Psoas muscle (tissue), 8 donors: ENCODE results near the gene UQCRC1. TPM values are rescaled to one million over a fixed set of nuclear protein-coding genes. Genes with fewer than 3 reads are reported as not detected.

Experiments used
- ATAC-seq, 4 donors: fragments of 200-7000 bp; cut with Tn5 transposase; one replicate each; pipeline ENCODE4 v1.9.1; 2020; ENCODE audit warnings: moderate library complexity in 3 of 4, mild to moderate bottlenecking in 2 of 4
- DNase-seq, 2 donors: peaks; one replicate each; pipeline ENCODE4 v3.0.0-alpha.2; 2020
- H3K27ac ChIP-seq: fragments of 200-600 bp; one replicate; pipeline ENCODE4 v1.8.0; 2022
- H3K27me3 ChIP-seq, 3 donors: fragments of 200-600 bp in 1 of 3; one replicate each; pipeline versions ENCODE4 v1.6.1 to v1.8.0; 2013 to 2022; ENCODE audit warnings: low read length in 2 of 3, mild to moderate bottlenecking in 2 of 3, moderate library complexity in 1 of 3; ENCODE audit not compliant: insufficient read depth in 3 of 3
- H3K36me3 ChIP-seq, 2 donors: fragments of 200-600 bp in 1 of 2; one replicate each; pipeline versions ENCODE4 v1.6.1 to v1.8.0; 2013 to 2022; ENCODE audit warnings: low read depth in 1 of 2, mild to moderate bottlenecking in 1 of 2, moderate library complexity in 1 of 2; ENCODE audit not compliant: insufficient read depth in 1 of 2
- H3K4me1 ChIP-seq: fragments of 200-600 bp; one replicate; pipeline ENCODE4 v1.8.0; 2022
- H3K4me3 ChIP-seq: fragments of 200-600 bp; one replicate; pipeline ENCODE4 v1.8.0; 2022; ENCODE audit warnings: mild to moderate bottlenecking
- H3K9me3 ChIP-seq: fragments of 200-600 bp; one replicate; pipeline ENCODE4 v1.8.0; 2022
- CTCF ChIP-seq: fragments of 200-600 bp; IDR thresholded peaks from one replicate; pipeline ENCODE4 v1.8.0; 2022; ENCODE audit warnings: antibody characterized with exemption
- WGBS, 3 donors: extraction: QIAGEN DNeasy Blood & Tissue Kit; methylation state at CpG; one replicate each; pipeline versions ENCODE4 v1.1.6 to v1.1.7; 2013; 5-methylcytosine and 5-hydroxymethylcytosine counted together
- intact Hi-C, 2 donors: fragments of 100-400 bp; cut with DNase I; formaldehyde crosslinking; loops; one replicate each; pipeline versions ENCODE4 v1.11.0 to v1.14.2; 2022
- polyA plus RNA-seq, 3 donors: library from polyadenylated mRNA; stranded (reverse); fragments of 200-250 nt; gene quantifications; one replicate each; pipeline ENCODE4 v1.2.3, GENCODE V29; 2013
- total RNA-seq, 4 donors: library from RNA; stranded (reverse); fragmentation: NEBNext Ultra II Directional in 2 of 4; extraction: Animal tissue kit (Norgen Biotek cat#: 25700) in 2 of 4; gene quantifications; one replicate each; pipeline versions ENCODE4 v1.2.1 to v1.2.4, GENCODE V29; 2021 to 2023
- donor health status: healthy with polysubstance abuse.
- donor health status: DM: no; HTN: no; CAD: no; lungs with moderate emphysema.
- donor health status: Bipolar disorder and iron deficiency.
- donor health status: healthy.
- donor health status: DM: yes; HTN: yes; CAD: no.
- donor health status: DM: no; HTN: no; CAD: no.
- donor health status: DM: no; HTN: no; CAD: no.
- donor health status: DM: yes; HTN: yes; CAD: no.

Gene UQCRC1
- total and polyA plus RNA-seq, 7 donors: 466 to 719 (median 674) TPM

- peak; percentile 97 to 99 (median 98) for ATAC-seq
These were observed 26.0 kb upstream of the UQCRC1 start, which contains the start of gene SLC26A6 for GRCh38 chr3:48635222-48636021. Gene SLC26A6 (minus strand): TSS chr3:48635461. CDS start chr3:48635393, 68 bp downstream.

DNA sequence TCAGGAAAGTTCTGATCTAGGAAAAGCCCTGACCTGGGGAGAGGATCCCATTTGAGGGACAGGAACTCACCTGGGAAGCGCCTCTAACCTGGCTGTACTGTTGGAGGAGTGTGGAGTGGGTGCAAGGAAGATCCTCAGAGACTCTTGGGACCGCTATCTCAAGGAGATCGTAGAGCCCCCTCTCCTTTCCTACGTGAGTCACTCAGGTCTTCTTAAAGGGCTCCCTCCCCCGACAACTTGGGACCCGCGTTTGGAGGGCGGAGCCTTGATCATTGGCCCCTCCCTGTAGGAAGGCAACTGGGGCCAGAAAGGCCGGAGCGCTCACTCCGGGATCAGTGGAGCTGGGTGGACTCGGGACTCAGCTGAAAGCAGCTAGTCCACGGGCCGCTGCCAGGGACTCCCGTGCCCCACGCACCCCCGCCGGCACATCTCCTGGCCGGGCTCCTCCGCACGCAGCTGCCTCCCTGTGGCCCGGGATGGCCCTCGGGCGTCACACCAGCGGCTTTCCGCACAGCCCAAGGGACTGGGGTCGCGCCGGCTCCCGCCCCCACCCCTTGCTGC lies 25.3 kb upstream of the UQCRC1 start:
- peaks cover 0 to 21% of the 10 kb centered on the region in 2 donors for H3K36me3 ChIP-seq
- no peak for TF ChIP-seq CTCF
- DNase-seq (peak; percentile 60 to 74), ATAC-seq (peak; percentile 32 to 53 (median 43))
- H3K4me1 ChIP-seq: peaks cover 19% of the 10 kb centered on the region
- no peaks in the 10 kb centered on the region for H3K27me3 ChIP-seq
- peak overlapping the region; percentile 79 for H3K27ac ChIP-seq
- WGBS, 3 donors: 3 to 4% (median 4%) methylated on average over 29 to 30 of the region's 30 CpGs
- intact Hi-C loops: loop anchor here in 1 of 2 donors (2.0 kb wide), 2 partner anchors 26 to 76 kb away; partner anchors contain the start of gene UQCRC1
- H3K9me3 ChIP-seq: no peaks in the 10 kb centered on the region
- peak overlapping the region; percentile 92 for H3K4me3 ChIP-seq

More at GRCh38 chr3:48635222-48636021, 26.0 kb upstream of the UQCRC1 start, which contains the start of gene SLC26A6:
- WGBS, 3 donors: 1% methylated on average over 46 to 68 of the region's 68 CpGs
- Histone ChIP-seq H3K36me3 (peaks cover 0 to 14% of the 10 kb centered on the region in 2 donors), H3K4me1 (peaks cover 19% of the 10 kb centered on the region), H3K4me3 (peak within 1 kb of the TSS; percentile 92), H3K27ac (peak within 1 kb of the TSS; percentile 79), H3K27me3 (no peaks in the 10 kb centered on the region), H3K9me3 (no peaks in the 10 kb centered on the region)
- intact Hi-C loops: loop anchor here in 1 of 2 donors (2.0 kb wide), 2 partner anchors 27 to 77 kb away; partner anchors contain the start of gene UQCRC1
- peak; percentile 98 for DNase-seq
- TF ChIP-seq CTCF: peak; percentile 23

DNA sequence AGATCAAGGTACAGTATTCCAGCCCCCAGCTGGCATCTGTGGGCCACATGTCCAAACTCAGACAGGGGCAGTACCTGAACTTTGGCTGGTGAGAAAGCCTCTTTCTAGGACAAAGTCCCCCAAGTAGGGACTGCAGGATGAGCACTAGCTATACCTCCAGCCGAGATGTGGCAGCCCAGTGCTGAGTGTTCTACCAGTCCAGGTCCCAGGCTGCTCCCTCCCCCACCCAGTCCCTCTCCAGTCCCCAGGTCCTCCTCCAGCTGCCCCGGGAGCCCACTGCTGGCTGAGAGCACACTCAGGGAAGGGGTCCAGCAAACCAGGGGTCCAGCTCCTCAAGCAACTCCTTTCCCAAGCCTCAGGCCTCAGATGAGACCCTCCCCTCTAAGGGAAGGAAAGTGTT lies 24.3 kb upstream of the UQCRC1 start:
- H3K9me3 ChIP-seq: no peaks in the 10 kb centered on the region

GRCh38 chr3:48633256-48633655 lies 23.8 kb upstream of the UQCRC1 start:
- intact Hi-C loops: no loop called here
- DNase-seq (peak in 1 of 2 donors; percentile 39), ATAC-seq (no peak)
- Histone ChIP-seq H3K27ac (no peak overlapping the region), H3K27me3 (no peaks in the 10 kb centered on the region), H3K9me3 (no peaks in the 10 kb centered on the region), H3K4me3 (no peak overlapping the region), H3K36me3 (peaks cover 0 to 29% of the 10 kb centered on the region in 2 donors), H3K4me1 (peaks cover 19% of the 10 kb centered on the region)
- no peak for TF ChIP-seq CTCF
- WGBS, 3 donors: 95 to 96% (median 96%) methylated on average over 15 of the region's 15 CpGs

More for the DNA sequence above, 24.3 kb upstream of the UQCRC1 start:
- DNase-seq (no peak), ATAC-seq (no peak)
- Histone ChIP-seq H3K4me3 (no peak overlapping the region), H3K36me3 (peaks cover 0 to 26% of the 10 kb centered on the region in 2 donors), H3K27me3 (no peaks in the 10 kb centered on the region), H3K4me1 (peaks cover 19% of the 10 kb centered on the region), H3K27ac (no peak overlapping the region)
- WGBS, 3 donors: 80 to 87% (median 85%) methylated on average over 1 to 2 of the region's 2 CpGs
- intact Hi-C loops: loop anchor here in 1 of 2 donors (2.0 kb wide), 2 partner anchors 25 to 75 kb away; partner anchors contain the start of gene UQCRC1
- TF ChIP-seq CTCF: no peak
